WERI-Rb-1 (cell line): Measurements from ENCODE around the gene NTRK3.
A peak's percentile ranks its signal among the peaks of the same experiment; 100 is the strongest.

Experiments used
- DNase-seq: peaks from one replicate; pipeline ENCODE4 v3.0.0-alpha.2; 2020
- H3K27ac ChIP-seq: fragments of 250-450 bp; sonication (Bioruptor Pico); 2 replicates; pipeline ENCODE4 v1.5.1; 2020; ENCODE audit warnings: mild to moderate bottlenecking, moderate library complexity
- H3K27me3 ChIP-seq: fragments of 250-450 bp; sonication (Bioruptor Pico); 2 replicates; pipeline ENCODE4 v1.5.1; 2021; ENCODE audit warnings: mild to moderate bottlenecking, low read depth, moderate library complexity; ENCODE audit not compliant: insufficient read depth, severe bottlenecking
- H3K36me3 ChIP-seq: fragments of 250-450 bp; sonication (Bioruptor Pico); 2 replicates; pipeline ENCODE4 v1.5.1; 2020; ENCODE audit warnings: mild to moderate bottlenecking, moderate library complexity
- H3K4me3 ChIP-seq: 2 replicates; pipeline ENCODE4 v1.5.1; 2011; ENCODE audit warnings: low read depth, mild to moderate bottlenecking, control low read depth, low read length
- H3K9me3 ChIP-seq: fragments of 250-450 bp; sonication (Bioruptor Pico); 2 replicates; pipeline ENCODE4 v1.5.1; 2021; ENCODE audit warnings: mild to moderate bottlenecking, moderate library complexity; ENCODE audit not compliant: severe bottlenecking
- TF ChIP-seq, protein P1 (sequence below): IDR thresholded peaks from 2 replicates; pipeline ENCODE4 v1.5.1; 2011; ENCODE audit warnings: low read depth, mild to moderate bottlenecking, control low read depth, inconsistent platforms, low read length

NTRK3 gene

GRCh38 chr15:88249220-88249619 is 7.3 kb downstream of the NTRK3 start:
- no peak for DNase-seq

DNA sequence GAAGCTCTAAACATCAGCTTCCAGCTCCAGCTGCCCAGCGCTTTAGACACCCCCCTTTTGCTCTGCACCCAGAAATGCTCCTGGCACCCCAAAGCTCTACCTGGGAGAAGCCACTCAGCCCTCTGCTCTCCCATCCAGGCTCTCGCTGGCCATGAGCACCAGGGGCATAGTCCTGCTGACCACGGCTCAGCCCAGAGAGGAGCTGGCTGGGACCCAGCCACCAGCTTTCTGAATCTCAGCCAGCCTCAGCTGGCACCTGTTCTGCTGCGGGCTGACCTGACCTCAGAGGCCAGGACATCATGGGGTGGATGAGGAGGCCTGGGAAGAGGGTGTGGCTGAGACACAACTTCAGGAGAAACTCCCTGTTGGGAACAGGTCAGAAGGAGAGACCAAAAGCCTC is 8.6 kb downstream of the NTRK3 start:
- H3K27ac ChIP-seq: no peak overlapping the region
- TF ChIP-seq, protein P1, sequence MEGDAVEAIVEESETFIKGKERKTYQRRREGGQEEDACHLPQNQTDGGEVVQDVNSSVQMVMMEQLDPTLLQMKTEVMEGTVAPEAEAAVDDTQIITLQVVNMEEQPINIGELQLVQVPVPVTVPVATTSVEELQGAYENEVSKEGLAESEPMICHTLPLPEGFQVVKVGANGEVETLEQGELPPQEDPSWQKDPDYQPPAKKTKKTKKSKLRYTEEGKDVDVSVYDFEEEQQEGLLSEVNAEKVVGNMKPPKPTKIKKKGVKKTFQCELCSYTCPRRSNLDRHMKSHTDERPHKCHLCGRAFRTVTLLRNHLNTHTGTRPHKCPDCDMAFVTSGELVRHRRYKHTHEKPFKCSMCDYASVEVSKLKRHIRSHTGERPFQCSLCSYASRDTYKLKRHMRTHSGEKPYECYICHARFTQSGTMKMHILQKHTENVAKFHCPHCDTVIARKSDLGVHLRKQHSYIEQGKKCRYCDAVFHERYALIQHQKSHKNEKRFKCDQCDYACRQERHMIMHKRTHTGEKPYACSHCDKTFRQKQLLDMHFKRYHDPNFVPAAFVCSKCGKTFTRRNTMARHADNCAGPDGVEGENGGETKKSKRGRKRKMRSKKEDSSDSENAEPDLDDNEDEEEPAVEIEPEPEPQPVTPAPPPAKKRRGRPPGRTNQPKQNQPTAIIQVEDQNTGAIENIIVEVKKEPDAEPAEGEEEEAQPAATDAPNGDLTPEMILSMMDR: no peak
- H3K9me3 ChIP-seq: no peaks in the 10 kb centered on the region
- H3K36me3 ChIP-seq: no peaks in the 10 kb centered on the region
- DNase-seq: no peak
- peaks cover 38% of the 10 kb centered on the region for H3K27me3 ChIP-seq
- no peak overlapping the region for H3K4me3 ChIP-seq

More at GRCh38 chr15:88249220-88249619, 7.3 kb downstream of the NTRK3 start:
- Histone ChIP-seq H3K4me3 (no peak overlapping the region), H3K27me3 (peaks cover 51% of the 10 kb centered on the region), H3K36me3 (no peaks in the 10 kb centered on the region), H3K27ac (no peak overlapping the region), H3K9me3 (no peaks in the 10 kb centered on the region)
- TF ChIP-seq, protein P1: no peak

- no peaks in the 10 kb centered on the region for H3K9me3 ChIP-seq
- no peak overlapping the region for H3K27ac ChIP-seq
- H3K36me3 ChIP-seq: no peaks in the 10 kb centered on the region
- peak; percentile 75 for DNase-seq
- TF ChIP-seq, protein P1: peak; percentile 90
- H3K4me3 ChIP-seq: no peak overlapping the region
- H3K27me3 ChIP-seq: peaks cover 29% of the 10 kb centered on the region
Measured at GRCh38 chr15:88246666-88247446, 9.7 kb downstream of the NTRK3 start.

GRCh38 chr15:88246081-88246480 is 10.5 kb downstream of the NTRK3 start:
- Histone ChIP-seq H3K36me3 (no peaks in the 10 kb centered on the region), H3K27me3 (peaks cover 22% of the 10 kb centered on the region), H3K4me3 (no peak overlapping the region), H3K27ac (no peak overlapping the region), H3K9me3 (no peaks in the 10 kb centered on the region)
- TF ChIP-seq, protein P1: no peak
- no peak for DNase-seq

DNA sequence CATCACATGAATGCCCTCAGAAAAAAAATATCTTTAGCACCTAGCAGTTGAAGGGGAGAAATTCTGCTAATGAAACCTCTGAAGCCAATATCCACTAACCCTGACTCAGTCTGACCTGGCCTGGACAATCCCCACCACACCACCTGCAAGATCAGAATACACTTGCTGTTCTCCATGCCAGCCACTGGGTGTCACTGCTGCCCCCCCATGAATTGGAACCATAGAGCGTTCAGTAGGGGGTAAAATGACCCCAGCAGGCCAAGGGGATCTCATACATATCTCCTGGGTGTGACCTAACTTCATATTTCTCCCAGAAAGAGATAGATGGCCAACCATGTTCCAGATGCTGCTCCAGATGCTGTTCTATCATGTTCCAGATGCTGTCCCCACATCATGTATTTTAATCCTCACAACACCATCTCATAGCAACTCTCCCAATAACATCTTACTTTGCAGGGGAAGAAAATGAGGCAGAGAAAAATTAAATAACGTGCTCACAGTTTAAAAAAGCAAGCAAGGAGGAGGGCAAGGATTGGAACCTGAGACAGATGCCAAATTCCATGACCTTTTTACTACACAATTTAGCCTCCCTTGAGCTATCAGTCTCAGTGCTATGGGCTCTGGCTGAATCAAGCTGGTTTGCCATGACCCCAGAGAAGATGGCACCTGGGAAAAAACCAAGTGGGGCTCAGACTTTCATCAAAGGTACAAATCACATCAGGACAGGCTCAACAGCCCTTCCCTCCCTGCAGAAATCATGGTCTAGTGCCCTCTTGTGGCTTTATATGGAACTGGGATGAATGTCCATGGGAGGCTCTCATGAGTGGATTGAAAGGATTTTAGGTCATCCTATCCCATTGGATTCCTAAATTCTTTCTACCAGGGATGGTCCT is 12.4 kb downstream of the NTRK3 start:
- no peaks in the 10 kb centered on the region for H3K36me3 ChIP-seq
- DNase-seq: peak; percentile 50
- H3K4me3 ChIP-seq: no peak overlapping the region
- no peaks in the 10 kb centered on the region for H3K9me3 ChIP-seq
- TF ChIP-seq, protein P1: peak; percentile 83
- H3K27ac ChIP-seq: no peak overlapping the region
- peaks cover 18% of the 10 kb centered on the region for H3K27me3 ChIP-seq
